LNCaP clone FGC (cell line): ENCODE data around the gene HAO1.
A peak's percentile ranks its signal among the peaks of the same experiment; 100 is the strongest.

ENCODE experiments used
- DNase-seq: peaks from one replicate; pipeline ENCODE4 v3.0.0-alpha.2; 2011; ENCODE audit warnings: low read depth
- H3K4me3 ChIP-seq: 2 replicates; pipeline ENCODE4 v1.5.1; 2011; ENCODE audit warnings: mild to moderate bottlenecking, low read depth, low read length, control low read depth
- CTCF ChIP-seq: IDR thresholded peaks from 2 replicates; pipeline ENCODE4 v1.5.1; 2012; ENCODE audit warnings: mild to moderate bottlenecking; ENCODE audit not compliant: control insufficient read depth, insufficient read depth; ENCODE audit errors: extremely low read depth

Gene HAO1

GRCh38 chr20:7930343-7930742, 9.9 kb downstream of the HAO1 start:
- H3K4me3 ChIP-seq, result no peak overlapping the region
- no peak for DNase-seq
- TF ChIP-seq CTCF, result no peak

- peak; percentile 75 for TF ChIP-seq CTCF
- no peak overlapping the region for H3K4me3 ChIP-seq
- no peak for DNase-seq
Measured at GRCh38 chr20:7926767-7927166, 13.5 kb downstream of the HAO1 start.

DNA sequence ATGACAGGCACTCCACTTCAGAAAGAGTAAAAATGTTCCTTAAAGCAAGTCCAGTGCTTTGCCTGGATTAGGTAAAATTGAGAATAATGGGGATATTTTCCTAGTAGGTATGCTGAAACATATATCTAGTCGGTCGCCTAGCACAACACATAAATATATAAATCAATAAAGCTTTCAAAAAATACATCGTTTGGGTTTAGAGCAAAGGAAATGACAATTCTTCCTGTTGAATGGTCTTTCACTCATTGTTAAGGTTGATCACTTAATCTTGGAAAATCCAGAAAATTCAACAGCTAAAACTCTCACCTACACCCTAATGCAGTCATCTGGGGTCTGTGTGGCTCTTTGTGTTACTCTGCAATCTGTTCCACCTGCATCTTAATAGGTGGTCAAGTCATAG, 13.9 kb downstream of the HAO1 start:
- DNase-seq, result no peak
- TF ChIP-seq CTCF, result no peak
- H3K4me3 ChIP-seq, result no peak overlapping the region

GRCh38 chr20:7924692-7925091, 15.6 kb downstream of the HAO1 start:
- no peak for TF ChIP-seq CTCF
- no peak for DNase-seq
- H3K4me3 ChIP-seq, result no peak overlapping the region

DNA sequence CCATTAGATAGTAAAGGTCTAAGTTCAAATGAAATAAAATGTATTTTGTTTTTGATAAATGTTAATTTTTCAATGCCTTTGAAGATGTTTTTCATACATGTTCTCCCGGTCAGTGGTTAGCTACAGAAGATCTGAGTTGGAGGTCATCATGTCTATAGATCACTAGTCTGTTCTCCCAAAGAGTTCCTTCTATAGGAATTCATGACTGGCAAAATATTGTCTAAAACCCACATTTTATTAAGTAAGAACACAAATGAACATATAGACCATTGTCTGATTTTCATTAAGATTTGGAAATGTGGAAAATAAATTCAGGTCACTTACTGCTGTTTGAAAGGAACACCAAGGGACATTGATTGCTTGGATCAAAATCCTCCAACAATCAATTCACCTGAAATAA, 23.6 kb downstream of the HAO1 start:
- TF ChIP-seq CTCF, result no peak
- DNase-seq, result no peak
- no peak overlapping the region for H3K4me3 ChIP-seq

DNA sequence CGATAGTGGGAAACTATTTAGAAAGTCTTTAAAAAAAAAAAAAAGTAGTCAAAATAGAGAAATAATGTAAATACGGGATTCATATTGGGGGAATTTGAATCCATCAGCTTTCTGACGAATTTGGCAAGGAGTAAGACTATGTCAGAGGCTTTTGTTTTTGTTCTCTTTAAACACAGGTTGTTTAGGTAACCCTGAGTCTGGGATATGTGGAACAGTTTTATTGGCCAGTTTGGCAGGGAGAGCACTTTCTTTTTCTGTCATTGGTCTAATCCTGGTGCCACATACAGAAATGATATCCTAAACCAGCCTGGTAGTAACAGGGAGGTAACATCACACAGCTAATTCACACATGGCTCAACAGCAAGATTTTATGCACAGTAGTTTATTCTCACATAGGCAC, 27.7 kb downstream of the HAO1 start:
- H3K4me3 ChIP-seq, result no peak overlapping the region
- TF ChIP-seq CTCF, result no peak
- DNase-seq, result no peak

DNA sequence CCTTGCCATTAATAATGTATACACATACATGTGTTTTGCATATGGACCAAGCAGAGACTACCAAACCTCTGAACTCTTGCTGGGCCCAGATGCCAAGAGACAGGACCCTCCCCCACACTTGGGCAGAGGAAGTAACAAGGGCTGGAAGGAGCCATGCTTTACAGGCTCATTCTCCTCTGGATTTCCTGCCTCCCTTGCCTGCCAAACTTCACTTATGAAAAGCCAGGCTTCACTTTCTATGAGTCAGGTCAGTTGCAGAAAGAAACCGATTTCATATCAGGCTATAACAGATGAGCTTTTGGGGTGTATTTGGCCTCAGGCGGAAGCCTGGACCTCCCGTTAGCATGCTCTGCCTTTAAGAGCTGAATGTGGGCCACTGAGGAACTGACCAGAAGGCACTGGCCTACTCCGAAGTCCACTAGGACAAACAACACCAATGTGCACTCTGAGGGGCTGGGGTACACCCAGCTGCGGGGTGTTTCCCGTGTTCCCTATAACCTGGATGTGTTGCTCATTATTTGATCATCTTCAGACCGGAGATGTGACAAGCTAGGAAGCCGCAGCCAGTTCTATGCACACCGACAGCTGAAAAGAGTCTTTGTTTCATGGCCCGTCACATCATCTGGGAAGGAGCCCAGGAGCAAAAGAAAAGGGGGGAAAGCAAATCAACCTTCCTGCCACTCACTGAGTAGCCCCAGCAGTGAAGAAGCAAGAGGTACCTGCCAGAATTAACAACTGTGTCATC, 28.5 kb downstream of the HAO1 start:
- DNase-seq, result no peak
- H3K4me3 ChIP-seq, result no peak overlapping the region
- no peak for TF ChIP-seq CTCF
